Tibial artery (tissue), 4 donors: ENCODE data around the gene OPALIN.

Source experiments
- DNase-seq, 2 donors: peaks; one replicate each; pipeline ENCODE4 v3.0.0-alpha.2; 2019
- H3K27ac ChIP-seq, 2 donors: fragments of 200-600 bp; sonication (generic) in 1 of 2; 1 replicate in 1 of 2; 2 replicates in 1 of 2; pipeline ENCODE4 v1.5.1; 2018 to 2019; ENCODE audit warnings: mild to moderate bottlenecking in 1 of 2
- H3K27me3 ChIP-seq, 2 donors: fragments of 200-600 bp; sonication (generic) in 1 of 2; one replicate each; pipeline versions ENCODE4 v1.5.1 to v1.6.0; 2016 to 2019
- H3K36me3 ChIP-seq, 3 donors: fragments of 200-600 bp; sonication (generic) in 2 of 3; one replicate each; pipeline ENCODE4 v1.5.1; 2016 to 2019; ENCODE audit warnings: mild to moderate bottlenecking in 2 of 3
- H3K4me1 ChIP-seq, 4 donors: fragments of 200-600 bp; sonication (generic) in 2 of 4; 1 replicate in 3 of 4; 2 replicates in 1 of 4; pipeline ENCODE4 v1.5.1; 2016 to 2019
- H3K4me3 ChIP-seq, 2 donors: fragments of 200-600 bp; sonication (generic) in 1 of 2; 1 replicate in 1 of 2; 2 replicates in 1 of 2; pipeline ENCODE4 v1.5.1; 2018 to 2019; ENCODE audit warnings: mild to moderate bottlenecking in 2 of 2
- H3K9me3 ChIP-seq, 3 donors: fragments of 200-600 bp; sonication (generic) in 1 of 3; one replicate each; pipeline ENCODE4 v1.5.1; 2016 to 2019
- CTCF ChIP-seq, 2 experiments: fragments of 200-600 bp in 1 of 2; fragments of 450-650 bp in 1 of 2; IDR thresholded peaks; one replicate each; pipeline ENCODE4 v1.5.1; 2017 to 2019; ENCODE audit warnings: antibody characterized with exemption in 2 of 2, mild to moderate bottlenecking in 1 of 2, moderate library complexity in 1 of 2
- intact Hi-C: fragments of 100-400 bp; cut with DNase I; formaldehyde crosslinking; loops from one replicate; pipeline ENCODE4 v1.15.0; 2023; ENCODE audit warnings: low total_unique reads

The OPALIN gene

DNA sequence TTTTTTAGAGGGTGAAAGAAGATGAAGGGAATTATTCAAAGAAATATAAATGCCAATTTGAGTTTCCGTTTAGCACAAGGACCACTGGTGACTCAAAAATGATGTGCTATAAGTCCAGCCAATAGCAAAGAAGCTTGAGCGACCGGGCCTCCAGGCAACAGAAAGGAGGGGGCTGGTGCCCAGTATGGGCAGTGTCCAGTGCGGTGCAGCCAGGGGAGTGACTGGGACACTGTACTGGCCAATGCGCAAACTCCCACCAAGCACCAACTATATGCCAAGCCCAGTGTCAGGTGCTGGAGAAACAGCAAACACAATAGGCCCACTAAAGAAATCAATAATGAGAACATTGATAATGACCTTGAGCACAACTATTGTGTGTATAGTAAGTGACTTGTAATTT is 10.2 kb upstream of the OPALIN start:
- Histone ChIP-seq H3K27me3 (no peaks in the 10 kb centered on the region), H3K4me3 (no peak overlapping the region), H3K36me3 (no peaks in the 10 kb centered on the region), H3K9me3 (no peaks in the 10 kb centered on the region), H3K4me1 (peaks cover 0 to 21% (median 9%) of the 10 kb centered on the region in 4 donors), H3K27ac (no peak overlapping the region)
- TF ChIP-seq CTCF (IDR thresholded peaks at IDR 0.05) = no peak
- intact Hi-C loops = no loop called here
- DNase-seq = no peak

GRCh38 chr10:96367470-96367869 is 8.7 kb upstream of the OPALIN start:
- no peak overlapping the region for H3K27ac ChIP-seq
- H3K4me1 ChIP-seq = peaks cover 0 to 21% (median 9%) of the 10 kb centered on the region in 4 donors
- no peak for DNase-seq
- H3K4me3 ChIP-seq = no peak overlapping the region
- intact Hi-C loops = no loop called here
- H3K27me3 ChIP-seq = no peaks in the 10 kb centered on the region
- no peak for TF ChIP-seq CTCF (IDR thresholded peaks at IDR 0.05)
- no peaks in the 10 kb centered on the region for H3K9me3 ChIP-seq
- no peaks in the 10 kb centered on the region for H3K36me3 ChIP-seq

DNA sequence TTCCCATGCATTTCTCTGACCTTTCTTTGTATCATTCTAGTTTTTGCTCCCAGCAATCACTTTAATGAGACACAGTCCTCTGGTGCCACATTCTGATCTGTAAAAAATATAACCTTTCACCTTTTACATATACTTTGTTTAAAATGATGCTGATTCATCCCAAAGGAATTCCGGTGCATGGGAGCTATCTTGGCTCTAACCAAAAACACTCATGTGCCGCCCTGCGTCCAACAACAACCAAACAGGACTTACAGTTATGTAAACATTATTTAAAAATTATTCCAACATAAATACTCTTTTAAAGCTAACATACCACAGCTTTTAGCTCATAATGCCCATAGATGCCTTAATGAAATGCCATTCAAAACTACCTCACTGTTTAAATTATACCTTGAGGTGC is 7.7 kb upstream of the OPALIN start:
- Histone ChIP-seq H3K4me1 (peaks cover 0 to 21% (median 9%) of the 10 kb centered on the region in 4 donors), H3K36me3 (no peaks in the 10 kb centered on the region), H3K9me3 (no peaks in the 10 kb centered on the region), H3K27ac (no peak overlapping the region), H3K4me3 (no peak overlapping the region), H3K27me3 (no peaks in the 10 kb centered on the region)
- intact Hi-C loops = no loop called here
- DNase-seq = no peak
- no peak for TF ChIP-seq CTCF (IDR thresholded peaks at IDR 0.05)

- Histone ChIP-seq H3K36me3 (no peaks in the 10 kb centered on the region), H3K4me1 (peaks cover 0 to 21% (median 9%) of the 10 kb centered on the region in 4 donors), H3K4me3 (no peak overlapping the region), H3K27ac (no peak overlapping the region), H3K9me3 (no peaks in the 10 kb centered on the region), H3K27me3 (no peaks in the 10 kb centered on the region)
- intact Hi-C loops = no loop called here
- DNase-seq = no peak
- TF ChIP-seq CTCF (IDR thresholded peaks at IDR 0.05) = no peak
These were observed 6.8 kb upstream of the OPALIN start for GRCh38 chr10:96365571-96365970.

GRCh38 chr10:96360766-96361165 is 2.0 kb upstream of the OPALIN start:
- intact Hi-C loops = no loop called here
- no peak for TF ChIP-seq CTCF (IDR thresholded peaks at IDR 0.05)
- no peaks in the 10 kb centered on the region for H3K9me3 ChIP-seq
- no peaks in the 10 kb centered on the region for H3K36me3 ChIP-seq
- no peak for DNase-seq
- no peak overlapping the region for H3K4me3 ChIP-seq
- H3K27ac ChIP-seq = no peak overlapping the region
- H3K27me3 ChIP-seq = peaks cover 0 to 11% of the 10 kb centered on the region in 2 donors
- H3K4me1 ChIP-seq = peaks cover 0 to under 1% (median 0%) of the 10 kb centered on the region in 4 donors

GRCh38 chr10:96360331-96360730 is 1.5 kb upstream of the OPALIN start:
- Histone ChIP-seq H3K9me3 (no peaks in the 10 kb centered on the region), H3K4me1 (no peaks in the 10 kb centered on the region), H3K4me3 (no peak overlapping the region), H3K27me3 (peaks cover 0 to 15% of the 10 kb centered on the region in 2 donors), H3K36me3 (no peaks in the 10 kb centered on the region), H3K27ac (no peak overlapping the region)
- intact Hi-C loops = no loop called here
- TF ChIP-seq CTCF (IDR thresholded peaks at IDR 0.05) = no peak
- no peak for DNase-seq
